PC-3 (cell line): ENCODE results near the gene ARHGEF28. TPM values are rescaled to one million over a fixed set of nuclear protein-coding genes. Genes with fewer than 3 reads are reported as not detected.

Experiments
- ATAC-seq: fragments of 200-7000 bp; cut with Tn5 transposase; 2 replicates; pipeline ENCODE4 v1.9.1; 2020; ENCODE audit warnings: mild to moderate bottlenecking, moderate library complexity
- BruUV-seq: library from RNA; stranded (reverse); fragments of 400-500 nt; replicated peaks from 2 replicates; lab custom pipeline; 2021; lab: Mats Ljungman, UMichigan
- CTCF ChIA-PET: fragments of 300-600 bp; sonication (Branson Sonifier 250); formaldehyde crosslinking; loops from one replicate; lab custom pipeline; 2022; ENCODE audit warnings: antibody characterized with exemption; lab: Charles Lee
- POLR2A ChIA-PET: fragments of 300-600 bp; sonication (Branson Sonifier 250); formaldehyde crosslinking; loops from one replicate; lab custom pipeline; 2022; ENCODE audit warnings: antibody characterized with exemption; ENCODE audit not compliant: unreplicated experiment; lab: Charles Lee
- DNase-seq: peaks from one replicate; pipeline ENCODE4 v3.0.0-alpha.2; 2015
- H2AFZ ChIP-seq: fragments of 300-600 bp; sonication (generic); 2 replicates; pipeline ENCODE4 v1.6.0; 2016; ENCODE audit warnings: antibody characterized with exemption, low read length
- H3F3A ChIP-seq: fragments of 300-600 bp; sonication (generic); one replicate; pipeline ENCODE4 v1.6.0; 2017; ENCODE audit warnings: antibody characterized with exemption, low read length, control low read depth, mild to moderate bottlenecking; ENCODE audit not compliant: unreplicated experiment
- H3K27ac ChIP-seq: fragments of 300-600 bp; sonication (generic); 2 replicates; pipeline ENCODE4 v1.5.1; 2016; ENCODE audit warnings: mild to moderate bottlenecking, low read length
- H3K27me3 ChIP-seq: fragments of 300-600 bp; sonication (generic); 2 replicates; pipeline ENCODE4 v1.6.1; 2016; ENCODE audit warnings: low read length, mixed read lengths
- H3K36me3 ChIP-seq: fragments of 300-600 bp; sonication (generic); 2 replicates; pipeline ENCODE4 v1.6.1; 2016; ENCODE audit warnings: low read depth, mixed run types, low read length, mixed read lengths
- H3K4me1 ChIP-seq: fragments of 300-600 bp; sonication (generic); 2 replicates; pipeline ENCODE4 v1.5.1; 2016; ENCODE audit warnings: low read length; ENCODE audit not compliant: insufficient read depth
- H3K4me2 ChIP-seq: fragments of 300-600 bp; sonication (generic); 2 replicates; pipeline ENCODE4 v1.6.0; 2016; ENCODE audit warnings: low read length
- H3K4me3 ChIP-seq: fragments of 300-600 bp; sonication (generic); 2 replicates; pipeline ENCODE4 v1.5.1; 2016; ENCODE audit warnings: mild to moderate bottlenecking, low read length, mixed read lengths
- H3K79me2 ChIP-seq: fragments of 300-600 bp; sonication (generic); 2 replicates; pipeline ENCODE4 v1.6.1; 2017; ENCODE audit warnings: low read length, mixed read lengths
- H3K9ac ChIP-seq: fragments of 300-600 bp; sonication (generic); 2 replicates; pipeline ENCODE4 v1.6.0; 2016; ENCODE audit warnings: mild to moderate bottlenecking, low read length
- H3K9me2 ChIP-seq: fragments of 300-600 bp; sonication (generic); replicated peaks from 2 replicates; pipeline ENCODE4 v1.6.1; 2016; ENCODE audit warnings: mixed run types, low read length, mixed read lengths
- H3K9me3 ChIP-seq: fragments of 300-600 bp; sonication (generic); 2 replicates; pipeline ENCODE4 v1.6.1; 2016; ENCODE audit warnings: low read length, mixed read lengths
- H4K20me1 ChIP-seq: fragments of 300-600 bp; sonication (generic); 2 replicates; pipeline ENCODE4 v1.6.1; 2016; ENCODE audit warnings: low read length, mixed read lengths
- EZH2 ChIP-seq: fragments of 300-600 bp; sonication (generic); IDR thresholded peaks from one replicate; pipeline ENCODE4 v1.6.1; 2017; ENCODE audit warnings: antibody characterized with exemption, mild to moderate bottlenecking, low read length; ENCODE audit not compliant: unreplicated experiment
- EZH2phosphoT487 ChIP-seq: fragments of 300-600 bp; sonication (generic); IDR thresholded peaks from 2 replicates; pipeline ENCODE4 v1.6.1; 2018; ENCODE audit warnings: mild to moderate bottlenecking, antibody characterized with exemption, low read length, borderline replicate concordance
- intact Hi-C: fragments of 100-400 bp; cut with micrococcal nuclease; formaldehyde crosslinking; loops from 2 replicates; pipeline ENCODE4 v1.9.0; 2023
- total RNA-seq: library from RNA; depleted of rRNA; stranded (reverse); fragments of >200 nt; gene quantifications from 2 replicates; pipeline ENCODE4 v1.2.3, GENCODE V29; 2014
- TF ChIP-seq, protein P1 (sequence below): fragments of 300-600 bp; sonication (generic); conservative IDR thresholded peaks from 2 replicates; pipeline ENCODE4 v1.5.1; 2017; ENCODE audit warnings: antibody characterized with exemption, low read depth, mild to moderate bottlenecking, low read length

The ARHGEF28 gene
- total RNA-seq, 1 experiment from 2014 or later, result 24.2 TPM

DNA sequence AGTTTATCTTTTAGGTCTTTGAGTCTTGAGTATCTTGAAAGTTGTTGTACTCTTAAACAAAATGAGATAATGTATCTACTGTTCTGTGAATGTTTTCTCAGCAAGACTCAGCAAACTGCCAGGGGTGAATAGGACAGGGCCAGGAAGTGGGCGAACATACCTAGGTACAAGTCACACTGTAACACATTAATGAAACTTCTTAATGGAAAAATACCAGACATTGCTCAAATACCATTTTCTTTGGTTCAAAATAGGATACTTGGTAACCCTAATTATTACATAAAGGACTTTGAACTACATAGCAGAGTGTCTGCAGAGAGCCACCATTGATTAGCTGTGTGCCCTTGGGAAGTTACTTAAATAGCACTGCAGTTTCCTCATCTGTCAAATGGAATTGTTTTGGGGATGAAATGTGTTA lies 197.5 kb downstream of the ARHGEF28 start:
- DNase-seq (peak; percentile 59), ATAC-seq (peak; percentile 47)
- Histone ChIP-seq H3K9me3 (no peaks in the 10 kb centered on the region), H3K79me2 (no peaks in the 10 kb centered on the region), H3K4me3 (peak overlapping the region; percentile 28), H3K4me1 (peaks cover 40% of the 10 kb centered on the region), H2AFZ (no peak overlapping the region), H3K27ac (peak overlapping the region; percentile 41), H3K4me2 (peak overlapping the region; percentile 56), H3K36me3 (no peaks in the 10 kb centered on the region), H3F3A (no peaks in the 10 kb centered on the region), H3K27me3 (no peaks in the 10 kb centered on the region), H3K9me2 (no peaks in the 10 kb centered on the region), H4K20me1 (no peaks in the 10 kb centered on the region), H3K9ac (no peak overlapping the region)
- POLR2A ChIA-PET, result no interaction called here
- CTCF ChIA-PET, result no interaction called here
- intact Hi-C loops, result no loop called here
- BruUV-seq, result no TSS peak
- TF ChIP-seq, protein P1, sequence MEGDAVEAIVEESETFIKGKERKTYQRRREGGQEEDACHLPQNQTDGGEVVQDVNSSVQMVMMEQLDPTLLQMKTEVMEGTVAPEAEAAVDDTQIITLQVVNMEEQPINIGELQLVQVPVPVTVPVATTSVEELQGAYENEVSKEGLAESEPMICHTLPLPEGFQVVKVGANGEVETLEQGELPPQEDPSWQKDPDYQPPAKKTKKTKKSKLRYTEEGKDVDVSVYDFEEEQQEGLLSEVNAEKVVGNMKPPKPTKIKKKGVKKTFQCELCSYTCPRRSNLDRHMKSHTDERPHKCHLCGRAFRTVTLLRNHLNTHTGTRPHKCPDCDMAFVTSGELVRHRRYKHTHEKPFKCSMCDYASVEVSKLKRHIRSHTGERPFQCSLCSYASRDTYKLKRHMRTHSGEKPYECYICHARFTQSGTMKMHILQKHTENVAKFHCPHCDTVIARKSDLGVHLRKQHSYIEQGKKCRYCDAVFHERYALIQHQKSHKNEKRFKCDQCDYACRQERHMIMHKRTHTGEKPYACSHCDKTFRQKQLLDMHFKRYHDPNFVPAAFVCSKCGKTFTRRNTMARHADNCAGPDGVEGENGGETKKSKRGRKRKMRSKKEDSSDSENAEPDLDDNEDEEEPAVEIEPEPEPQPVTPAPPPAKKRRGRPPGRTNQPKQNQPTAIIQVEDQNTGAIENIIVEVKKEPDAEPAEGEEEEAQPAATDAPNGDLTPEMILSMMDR, result no peak
- no peak for TF ChIP-seq EZH2phosphoT487
- no peak for TF ChIP-seq EZH2

GRCh38 chr5:73825199-73825598 lies 199.2 kb downstream of the ARHGEF28 start:
- Histone ChIP-seq H3K27me3 (no peaks in the 10 kb centered on the region), H2AFZ (no peak overlapping the region), H3K27ac (no peak overlapping the region), H3K36me3 (no peaks in the 10 kb centered on the region), H3K4me2 (no peak overlapping the region), H4K20me1 (no peaks in the 10 kb centered on the region), H3K9me3 (no peaks in the 10 kb centered on the region), H3K79me2 (no peaks in the 10 kb centered on the region), H3K4me3 (no peak overlapping the region), H3K9me2 (no peaks in the 10 kb centered on the region), H3K9ac (no peak overlapping the region), H3F3A (no peaks in the 10 kb centered on the region), H3K4me1 (peaks cover 33% of the 10 kb centered on the region)
- DNase-seq (no peak), ATAC-seq (no peak)
- no TSS peak for BruUV-seq
- TF ChIP-seq, protein P1, result no peak
- no peak for TF ChIP-seq EZH2phosphoT487
- ChIA-PET POLR2A (no interaction called here), CTCF (no interaction called here)
- intact Hi-C loops, result no loop called here

GRCh38 chr5:73825736-73826135 lies 199.7 kb downstream of the ARHGEF28 start:
- DNase-seq (no peak), ATAC-seq (no peak)
- no peaks in the 10 kb centered on the region for H3F3A ChIP-seq
- H3K79me2 ChIP-seq, result no peaks in the 10 kb centered on the region
- H3K9me3 ChIP-seq, result no peaks in the 10 kb centered on the region
- peaks cover 28% of the 10 kb centered on the region for H3K4me1 ChIP-seq
- no peaks in the 10 kb centered on the region for H3K27me3 ChIP-seq
- no peaks in the 10 kb centered on the region for H3K9me2 ChIP-seq
- ChIA-PET POLR2A (no interaction called here), CTCF (no interaction called here)
- no peak overlapping the region for H3K4me2 ChIP-seq
- no peak overlapping the region for H3K9ac ChIP-seq
- no peak overlapping the region for H3K4me3 ChIP-seq
- no peak overlapping the region for H3K27ac ChIP-seq
- no peaks in the 10 kb centered on the region for H4K20me1 ChIP-seq
- no peak overlapping the region for H2AFZ ChIP-seq
- intact Hi-C loops, result no loop called here
- no peaks in the 10 kb centered on the region for H3K36me3 ChIP-seq
- no TSS peak for BruUV-seq
- TF ChIP-seq, protein P1, result no peak
- TF ChIP-seq EZH2, result no peak
